T-helper 9 cell (primary cell): ENCODE measurements around the gene VPS13C.
"Not testable (repeated sequence)": the region's sequence is repeated elsewhere in the genome, so short reads cannot be mapped to it uniquely, and the experiment has no call there.

Source experiments
- DNase-seq: peaks from one replicate; pipeline ENCODE4 v3.0.0-alpha.2; 2020

The VPS13C gene

GRCh38 chr15:62047282-62047827, 12.9 kb downstream of the VPS13C start:
- no peak for DNase-seq

- no peak for DNase-seq
Measured at GRCh38 chr15:62046078-62046743, 14.0 kb downstream of the VPS13C start.

- no peak for DNase-seq
Measured at GRCh38 chr15:62035256-62035924, 24.9 kb downstream of the VPS13C start.

- no peak for DNase-seq
Measured at GRCh38 chr15:62027916-62028315, 32.3 kb downstream of the VPS13C start.

- DNase-seq = no peak
Measured at GRCh38 chr15:62027263-62027565, 33.0 kb downstream of the VPS13C start.

- no peak for DNase-seq
Measured at GRCh38 chr15:62026487-62027262, 33.6 kb downstream of the VPS13C start.

- DNase-seq = no peak
Measured at GRCh38 chr15:62021991-62022600, 38.2 kb downstream of the VPS13C start.

GRCh38 chr15:62020576-62021160, 39.6 kb downstream of the VPS13C start:
- DNase-seq = no peak

- not testable (repeated sequence) for DNase-seq
Measured at GRCh38 chr15:62005354-62005753, 54.9 kb downstream of the VPS13C start.

GRCh38 chr15:61997786-61998185, 62.5 kb downstream of the VPS13C start:
- DNase-seq = no peak

- no peak for DNase-seq
Measured at GRCh38 chr15:61996056-61996635, 64.1 kb downstream of the VPS13C start.

GRCh38 chr15:61994216-61994615, 66.0 kb downstream of the VPS13C start:
- no peak for DNase-seq

GRCh38 chr15:61992518-61992917, 67.7 kb downstream of the VPS13C start:
- DNase-seq = no peak

- DNase-seq = no peak
Measured at GRCh38 chr15:61989667-61990066, 70.6 kb downstream of the VPS13C start.

GRCh38 chr15:61987824-61988223, 72.4 kb downstream of the VPS13C start:
- no peak for DNase-seq

GRCh38 chr15:61983081-61983480, 77.2 kb downstream of the VPS13C start:
- DNase-seq = no peak

GRCh38 chr15:61978225-61978624, 82.0 kb downstream of the VPS13C start:
- DNase-seq = no peak

GRCh38 chr15:61974759-61975158, 85.5 kb downstream of the VPS13C start:
- no peak for DNase-seq

GRCh38 chr15:61974118-61974517, 86.1 kb downstream of the VPS13C start:
- no peak for DNase-seq

GRCh38 chr15:61951949-61952348, 108.3 kb downstream of the VPS13C start:
- DNase-seq = no peak

- no peak for DNase-seq
Measured at GRCh38 chr15:61946778-61947177, 113.5 kb downstream of the VPS13C start.

GRCh38 chr15:61943992-61944391, 116.3 kb downstream of the VPS13C start:
- DNase-seq = no peak

GRCh38 chr15:61938249-61938648, 122.0 kb downstream of the VPS13C start:
- no peak for DNase-seq
